Trophoblast cell (in vitro differentiated cells and primary cell): ENCODE data around the gene GRB7.

ENCODE experiments used
- DNase-seq, 2 donors: peaks; one replicate each; pipeline ENCODE4 v3.0.0-alpha.2; 2016
- H2AFZ ChIP-seq: 2 replicates; pipeline ENCODE4 v1.6.1; 2013; ENCODE audit warnings: low read length, moderate library complexity, mild to moderate bottlenecking; ENCODE audit not compliant: insufficient read depth, poor library complexity
- H2AK5ac ChIP-seq: 2 replicates; pipeline ENCODE4 v1.6.1; 2013; ENCODE audit warnings: mild to moderate bottlenecking, low read length
- H2BK120ac ChIP-seq: 2 replicates; pipeline ENCODE4 v1.6.1; 2013; ENCODE audit warnings: low read length, mild to moderate bottlenecking, moderate library complexity; ENCODE audit not compliant: insufficient read depth, poor library complexity
- H2BK12ac ChIP-seq: 2 replicates; pipeline ENCODE4 v1.6.1; 2013; ENCODE audit warnings: mild to moderate bottlenecking, low read length, moderate library complexity
- H2BK5ac ChIP-seq: 2 replicates; pipeline ENCODE4 v1.6.1; 2013; ENCODE audit warnings: low read length, low read depth, moderate library complexity, mild to moderate bottlenecking; ENCODE audit not compliant: poor library complexity
- H3K14ac ChIP-seq: 2 replicates; pipeline ENCODE4 v1.6.1; 2013; ENCODE audit warnings: mild to moderate bottlenecking, low read length
- H3K18ac ChIP-seq: 2 replicates; pipeline ENCODE4 v1.6.1; 2013; ENCODE audit warnings: mild to moderate bottlenecking, low read length
- H3K23ac ChIP-seq: 2 replicates; pipeline ENCODE4 v1.6.1; 2013; ENCODE audit warnings: low read length
- H3K27ac ChIP-seq: 2 replicates; pipeline ENCODE4 v1.5.1; 2013; ENCODE audit warnings: low read depth, mild to moderate bottlenecking, inconsistent platforms, low read length, moderate library complexity
- H3K27me3 ChIP-seq: 2 replicates; pipeline ENCODE4 v1.6.1; 2013; ENCODE audit warnings: inconsistent platforms, mild to moderate bottlenecking, low read length, moderate library complexity; ENCODE audit not compliant: insufficient read depth
- H3K36me3 ChIP-seq, 2 experiments: 1 replicate in 1 of 2; 2 replicates in 1 of 2; pipeline ENCODE4 v1.6.1; 2013; ENCODE audit warnings: low read length in 2 of 2, mild to moderate bottlenecking in 2 of 2, moderate library complexity in 1 of 2; ENCODE audit not compliant: insufficient read depth in 2 of 2, control insufficient read depth in 1 of 2
- H3K4ac ChIP-seq: 2 replicates; pipeline ENCODE4 v1.6.1; 2013; ENCODE audit warnings: low read depth, mild to moderate bottlenecking, low read length, moderate library complexity
- H3K4me1 ChIP-seq, 2 experiments: 1 replicate in 1 of 2; 2 replicates in 1 of 2; pipeline ENCODE4 v1.6.1; 2013; ENCODE audit warnings: low read length in 2 of 2, mild to moderate bottlenecking in 2 of 2, moderate library complexity in 1 of 2; ENCODE audit not compliant: insufficient read depth in 2 of 2, control insufficient read depth in 1 of 2
- H3K4me2 ChIP-seq: 2 replicates; pipeline ENCODE4 v1.6.1; 2013; ENCODE audit warnings: inconsistent platforms, mild to moderate bottlenecking, low read length, moderate library complexity
- H3K4me3 ChIP-seq: 2 replicates; pipeline ENCODE4 v1.5.1; 2013; ENCODE audit warnings: mild to moderate bottlenecking, low read depth, low read length, inconsistent platforms
- H3K79me1 ChIP-seq: one replicate; pipeline ENCODE4 v1.6.1; 2013; ENCODE audit warnings: low read length
- H3K79me2 ChIP-seq: 2 replicates; pipeline ENCODE4 v1.6.1; 2013; ENCODE audit warnings: low read length, mild to moderate bottlenecking; ENCODE audit not compliant: control insufficient read depth, insufficient read depth, poor library complexity
- H3K9ac ChIP-seq: 2 replicates; pipeline ENCODE4 v1.6.1; 2013; ENCODE audit warnings: mild to moderate bottlenecking, low read length
- H3K9me3 ChIP-seq: 2 replicates; pipeline ENCODE4 v1.6.1; 2013; ENCODE audit warnings: low read depth, mild to moderate bottlenecking, control low read depth, inconsistent platforms, low read length; ENCODE audit not compliant: insufficient read depth
- H4K12ac ChIP-seq: 2 replicates; pipeline ENCODE4 v1.6.1; 2013; ENCODE audit warnings: low read depth, mild to moderate bottlenecking, low read length, moderate library complexity
- H4K8ac ChIP-seq: 2 replicates; pipeline ENCODE4 v1.6.1; 2013; ENCODE audit warnings: low read depth, mild to moderate bottlenecking, low read length, moderate library complexity
- H4K91ac ChIP-seq: one replicate; pipeline ENCODE4 v1.6.1; 2013; ENCODE audit warnings: low read depth, mild to moderate bottlenecking, low read length, moderate library complexity
- WGBS: extraction: QIAGEN DNeasy Blood & Tissue Kit; methylation state at CpG from one replicate; pipeline ENCODE4 v1.1.7; 2013; ENCODE audit warnings: missing lambda C conversion rate; ENCODE audit not compliant: insufficient read length, insufficient coverage; ENCODE audit errors: extremely low coverage; 5-methylcytosine and 5-hydroxymethylcytosine counted together

The GRB7 gene

DNA sequence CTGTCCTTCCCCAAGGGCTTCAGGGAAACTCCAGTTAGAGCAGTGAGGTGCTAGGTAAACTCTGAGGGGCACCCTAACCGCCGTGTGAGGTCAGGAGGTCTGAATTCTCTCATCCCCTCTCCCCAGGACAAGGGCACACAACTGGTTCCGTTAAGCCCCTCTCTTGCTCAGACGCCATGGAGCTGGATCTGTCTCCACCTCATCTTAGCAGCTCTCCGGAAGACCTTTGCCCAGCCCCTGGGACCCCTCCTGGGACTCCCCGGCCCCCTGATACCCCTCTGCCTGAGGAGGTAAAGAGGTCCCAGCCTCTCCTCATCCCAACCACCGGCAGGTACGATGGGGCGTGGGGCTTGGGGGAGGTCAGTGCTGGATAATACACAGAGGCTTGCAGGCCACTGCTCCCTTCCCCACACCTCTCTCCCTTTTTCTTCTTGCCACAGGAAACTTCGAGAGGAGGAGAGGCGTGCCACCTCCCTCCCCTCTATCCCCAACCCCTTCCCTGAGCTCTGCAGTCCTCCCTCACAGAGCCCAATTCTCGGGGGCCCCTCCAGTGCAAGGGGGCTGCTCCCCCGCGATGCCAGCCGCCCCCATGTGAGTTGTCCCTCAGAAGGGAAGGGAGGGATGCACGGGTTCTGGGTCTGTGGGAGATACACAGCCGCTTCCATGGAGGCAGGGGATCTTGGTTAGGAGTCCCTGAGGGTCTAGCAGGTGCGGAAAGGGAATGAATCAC lies 4.6 kb downstream of the GRB7 start:
- DNase-seq, result no peak
- H3K9me3 ChIP-seq, result no peaks in the 10 kb centered on the region
- no peak overlapping the region for H2AK5ac ChIP-seq
- H4K12ac ChIP-seq, result no peak overlapping the region
- no peak overlapping the region for H3K4me3 ChIP-seq
- no peak overlapping the region for H3K18ac ChIP-seq
- H2BK5ac ChIP-seq, result no peak overlapping the region
- H3K9ac ChIP-seq, result no peak overlapping the region
- H3K27ac ChIP-seq, result no peak overlapping the region
- no peak overlapping the region for H3K23ac ChIP-seq
- H3K4me1 ChIP-seq, result peaks cover 12 to 25% of the 10 kb centered on the region in 2 experiments
- no peak overlapping the region for H3K14ac ChIP-seq
- WGBS, result no CpG with 5 or more reads among the region's 18 CpGs
- no peak overlapping the region for H3K4ac ChIP-seq
- H3K4me2 ChIP-seq, result no peak overlapping the region
- no peak overlapping the region for H2AFZ ChIP-seq
- no peak overlapping the region for H2BK120ac ChIP-seq
- H3K79me1 ChIP-seq, result peaks cover 18% of the 10 kb centered on the region
- peaks cover 32 to 34% of the 10 kb centered on the region in 2 experiments for H3K36me3 ChIP-seq
- peaks cover 8% of the 10 kb centered on the region for H3K79me2 ChIP-seq
- H3K27me3 ChIP-seq, result no peaks in the 10 kb centered on the region
- H4K8ac ChIP-seq, result no peak overlapping the region
- no peak overlapping the region for H4K91ac ChIP-seq
- no peak overlapping the region for H2BK12ac ChIP-seq

- Histone ChIP-seq H2BK12ac (no peak overlapping the region), H2BK5ac (no peak overlapping the region), H4K91ac (no peak overlapping the region), H3K4me3 (no peak overlapping the region), H3K36me3 (peaks cover 32 to 34% of the 10 kb centered on the region in 2 experiments), H3K18ac (no peak overlapping the region), H2AK5ac (no peak overlapping the region), H3K4ac (no peak overlapping the region), H3K4me2 (no peak overlapping the region), H2AFZ (no peak overlapping the region), H3K23ac (no peak overlapping the region), H3K79me2 (peaks cover 8% of the 10 kb centered on the region), H3K9me3 (no peaks in the 10 kb centered on the region), H2BK120ac (no peak overlapping the region), H3K9ac (no peak overlapping the region), H4K12ac (no peak overlapping the region), H3K27me3 (no peaks in the 10 kb centered on the region), H3K27ac (no peak overlapping the region), H3K4me1 (peaks cover 12 to 19% of the 10 kb centered on the region in 2 experiments), H3K14ac (no peak overlapping the region), H4K8ac (no peak overlapping the region), H3K79me1 (peaks cover 16% of the 10 kb centered on the region)
- DNase-seq, result no peak
- no CpG with 5 or more reads among the region's 21 CpGs for WGBS
Measured at GRCh38 chr17:39742856-39743436, 5.2 kb downstream of the GRB7 start.

GRCh38 chr17:39744075-39744835 lies 6.5 kb downstream of the GRB7 start:
- Histone ChIP-seq H3K14ac (no peak overlapping the region), H3K4me1 (peaks cover 12 to 13% of the 10 kb centered on the region in 2 experiments), H2BK120ac (no peak overlapping the region), H3K23ac (no peak overlapping the region), H4K91ac (no peak overlapping the region), H2BK12ac (no peak overlapping the region), H2AFZ (no peak overlapping the region), H2AK5ac (no peak overlapping the region), H4K12ac (no peak overlapping the region), H3K27me3 (no peaks in the 10 kb centered on the region), H3K9ac (no peak overlapping the region), H4K8ac (no peak overlapping the region), H3K79me2 (peaks cover 8% of the 10 kb centered on the region), H3K18ac (no peak overlapping the region), H2BK5ac (no peak overlapping the region), H3K79me1 (peaks cover 12% of the 10 kb centered on the region), H3K36me3 (peaks cover 32 to 34% of the 10 kb centered on the region in 2 experiments), H3K4me2 (no peak overlapping the region), H3K4me3 (no peak overlapping the region), H3K27ac (no peak overlapping the region), H3K4ac (no peak overlapping the region), H3K9me3 (no peaks in the 10 kb centered on the region)
- no CpG with 5 or more reads among the region's 16 CpGs for WGBS
- DNase-seq, result no peak

- Histone ChIP-seq H3K27me3 (no peaks in the 10 kb centered on the region), H3K27ac (no peak overlapping the region), H3K79me2 (peaks cover 6% of the 10 kb centered on the region), H3K14ac (no peak overlapping the region), H4K12ac (no peak overlapping the region), H4K8ac (no peak overlapping the region), H3K4me1 (peaks cover 7% of the 10 kb centered on the region in 2 experiments), H2BK12ac (no peak overlapping the region), H3K23ac (no peak overlapping the region), H3K36me3 (peaks cover 32 to 34% of the 10 kb centered on the region in 2 experiments), H2AFZ (no peak overlapping the region), H2BK120ac (no peak overlapping the region), H3K4ac (no peak overlapping the region), H3K9ac (no peak overlapping the region), H2BK5ac (no peak overlapping the region), H2AK5ac (no peak overlapping the region), H3K18ac (no peak overlapping the region), H3K9me3 (no peaks in the 10 kb centered on the region), H3K4me3 (no peak overlapping the region), H4K91ac (no peak overlapping the region), H3K4me2 (no peak overlapping the region), H3K79me1 (peaks cover 9% of the 10 kb centered on the region)
- no peak for DNase-seq
- no CpG with 5 or more reads among the region's 8 CpGs for WGBS
Measured at GRCh38 chr17:39744836-39745215, 7.1 kb downstream of the GRB7 start.
